ENCODE measurements around the gene PYCARD.

PYCARD gene

DNA sequence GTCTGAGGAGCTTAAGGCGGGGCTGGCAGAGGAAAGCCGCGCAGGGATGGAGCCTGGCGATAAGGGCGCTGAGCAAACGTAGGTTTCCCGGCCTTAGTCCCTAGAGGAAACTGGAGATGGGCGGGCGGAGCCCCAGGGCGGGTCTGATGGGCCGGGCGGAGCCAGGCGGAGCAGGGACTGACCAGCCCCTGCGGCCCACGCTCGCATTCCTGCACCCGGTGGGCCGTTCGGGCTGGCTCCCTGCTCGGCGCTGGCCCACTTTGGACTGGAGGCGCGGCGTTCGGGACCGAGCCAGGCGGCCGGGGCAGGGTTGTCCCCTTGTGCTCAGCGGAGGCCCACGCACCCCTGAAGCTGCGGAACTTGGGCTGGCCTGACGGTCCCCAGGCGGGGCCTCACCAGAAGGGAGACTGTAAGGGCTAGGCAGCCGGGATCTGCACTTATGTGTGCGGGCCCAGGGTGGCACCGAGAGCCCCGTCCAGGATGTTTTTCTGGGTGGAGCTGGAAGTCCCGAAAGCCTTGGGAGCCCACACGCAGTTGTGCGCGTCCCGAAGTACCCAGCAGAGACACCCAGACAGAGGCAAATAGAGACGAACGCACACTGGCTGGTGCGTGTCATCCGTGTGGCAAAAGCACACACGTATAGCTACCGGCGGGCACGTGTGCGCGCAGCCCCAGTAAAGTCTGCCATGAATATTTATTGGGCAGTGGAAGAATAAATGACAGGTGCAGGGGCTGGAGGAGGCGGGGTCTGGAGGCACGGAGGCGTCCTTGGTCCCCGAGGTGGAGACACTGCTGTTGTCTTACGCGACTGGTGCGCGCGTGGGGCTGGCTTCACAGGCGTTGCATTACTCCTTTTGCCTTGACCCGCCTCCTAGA lies 13.0 kb upstream of the PYCARD start:
- no peak for TF ChIP-seq CTCF (IDR thresholded peaks at IDR 0.05; ENCODE audit: insufficient read depth, low read depth, low read length, missing control alignments)
- peak; percentile 58 for DNase-seq (ENCODE audit: low read depth)
- H3K4me3 ChIP-seq (ENCODE audit: low read length) = peak overlapping the region; percentile 15

DNA sequence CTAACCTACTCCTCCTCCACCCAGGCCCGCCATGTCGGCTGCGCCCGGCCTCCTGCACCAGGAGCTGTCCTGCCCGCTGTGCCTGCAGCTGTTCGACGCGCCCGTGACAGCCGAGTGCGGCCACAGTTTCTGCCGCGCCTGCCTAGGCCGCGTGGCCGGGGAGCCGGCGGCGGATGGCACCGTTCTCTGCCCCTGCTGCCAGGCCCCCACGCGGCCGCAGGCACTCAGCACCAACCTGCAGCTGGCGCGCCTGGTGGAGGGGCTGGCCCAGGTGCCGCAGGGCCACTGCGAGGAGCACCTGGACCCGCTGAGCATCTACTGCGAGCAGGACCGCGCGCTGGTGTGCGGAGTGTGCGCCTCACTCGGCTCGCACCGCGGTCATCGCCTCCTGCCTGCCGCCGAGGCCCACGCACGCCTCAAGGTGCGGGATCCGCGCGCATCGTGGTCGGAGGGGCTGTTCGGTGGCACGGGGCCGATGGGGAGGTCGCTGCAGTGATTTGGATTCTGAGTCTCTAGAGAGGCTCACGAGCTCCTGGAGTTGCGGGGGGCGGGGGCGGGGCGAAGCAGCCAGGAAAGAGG lies 12.2 kb upstream of the PYCARD start:
- no peak for DNase-seq (ENCODE audit: low read depth)
- peak overlapping the region; percentile 15 for H3K4me3 ChIP-seq (ENCODE audit: low read length)
- no peak for TF ChIP-seq CTCF (IDR thresholded peaks at IDR 0.05; ENCODE audit: insufficient read depth, low read depth, low read length, missing control alignments)

GRCh38 chr16:31213877-31214707 lies 11.5 kb upstream of the PYCARD start, which contains the start of gene TRIM72:
Gene TRIM72, plus strand, starts transcription at chr16:31214119. Its CDS starts 620 bp downstream, at chr16:31214739.
- peak within 1 kb of the TSS; percentile 15 for H3K4me3 ChIP-seq (ENCODE audit: low read length)
- DNase-seq (ENCODE audit: low read depth) = no peak
- no peak for TF ChIP-seq CTCF (IDR thresholded peaks at IDR 0.05; ENCODE audit: insufficient read depth, low read depth, low read length, missing control alignments)

- DNase-seq (ENCODE audit: low read depth) = no peak
- no peak overlapping the region for H3K4me3 ChIP-seq (ENCODE audit: low read length)
- no peak for TF ChIP-seq CTCF (IDR thresholded peaks at IDR 0.05; ENCODE audit: insufficient read depth, low read depth, low read length, missing control alignments)
These were observed 10.8 kb upstream of the PYCARD start for GRCh38 chr16:31213342-31213741.

- no peak for DNase-seq (ENCODE audit: low read depth)
- no peak for TF ChIP-seq CTCF (IDR thresholded peaks at IDR 0.05; ENCODE audit: insufficient read depth, low read depth, low read length, missing control alignments)
These were observed 4.2 kb upstream of the PYCARD start for GRCh38 chr16:31206776-31207175.

GRCh38 chr16:31204871-31205666 lies 2.5 kb upstream of the PYCARD start:
- no peak for TF ChIP-seq CTCF (IDR thresholded peaks at IDR 0.05; ENCODE audit: insufficient read depth, low read depth, low read length, missing control alignments)
- no peak overlapping the region for H3K4me3 ChIP-seq (ENCODE audit: low read length)
- no peak for DNase-seq (ENCODE audit: low read depth)

More at GRCh38 chr16:31206776-31207175, 4.2 kb upstream of the PYCARD start:
- no peak overlapping the region for H3K4me3 ChIP-seq (ENCODE audit: low read length)
